Panc1 (cell line): Measurements from ENCODE around the gene PDXDC1. TPM values are rescaled to one million over a fixed set of nuclear protein-coding genes. Genes with fewer than 3 reads are reported as not detected.

ENCODE experiments used
- ATAC-seq: fragments of 200-7000 bp; cut with Tn5 transposase; 2 replicates; pipeline ENCODE4 v1.9.1; 2020; ENCODE audit warnings: mild to moderate bottlenecking, moderate library complexity
- BruUV-seq: library from RNA; stranded (reverse); fragments of 400-500 nt; replicated peaks from 2 replicates; lab custom pipeline; 2021; lab: Mats Ljungman, UMichigan
- CTCF ChIA-PET: fragments of 300-600 bp; sonication (Branson Sonifier 250); formaldehyde crosslinking; loops from one replicate; lab custom pipeline; 2022; ENCODE audit warnings: antibody characterized with exemption; lab: Charles Lee
- POLR2A ChIA-PET: fragments of 300-600 bp; sonication (Branson Sonifier 250); formaldehyde crosslinking; loops from one replicate; lab custom pipeline; 2022; ENCODE audit warnings: antibody characterized with exemption; lab: Charles Lee
- DNase-seq: peaks from one replicate; pipeline ENCODE4 v3.0.0-alpha.2; 2010; ENCODE audit warnings: low read depth, low spot score
- H3K27ac ChIP-seq: 2 replicates; pipeline ENCODE4 v1.5.1; 2011; ENCODE audit warnings: mild to moderate bottlenecking, low read length, inconsistent platforms
- H3K27me3 ChIP-seq: fragments of 200-500 bp; sonication (Bioruptor generic); 2 replicates; pipeline ENCODE4 v1.6.0; 2014; ENCODE audit warnings: low read length, inconsistent platforms; ENCODE audit not compliant: control insufficient read depth, insufficient read depth
- H3K36me3 ChIP-seq: fragments of 200-500 bp; sonication (Bioruptor generic); 2 replicates; pipeline ENCODE4 v1.5.1; 2014; ENCODE audit warnings: inconsistent platforms, mild to moderate bottlenecking, low read length, moderate library complexity; ENCODE audit not compliant: control insufficient read depth, insufficient read depth
- H3K4me1 ChIP-seq: 2 replicates; pipeline ENCODE4 v1.5.1; 2011; ENCODE audit warnings: inconsistent platforms, mild to moderate bottlenecking, low read length, moderate library complexity; ENCODE audit not compliant: control insufficient read depth, insufficient read depth
- H3K4me3 ChIP-seq, 2 experiments: 2 replicates each; pipeline ENCODE4 v1.5.1; 2011 to 2012; ENCODE audit warnings: low read depth in 2 of 2, low read length in 2 of 2, mild to moderate bottlenecking in 2 of 2, inconsistent platforms in 1 of 2, moderate library complexity in 1 of 2
- H3K9me3 ChIP-seq: fragments of 200-500 bp; sonication (Bioruptor generic); 2 replicates; pipeline ENCODE4 v1.5.1; 2014; ENCODE audit warnings: low read depth, mild to moderate bottlenecking, inconsistent platforms, low read length, moderate library complexity; ENCODE audit not compliant: control insufficient read depth, insufficient read depth
- POLR2AphosphoS5 ChIP-seq: IDR thresholded peaks from 2 replicates; pipeline ENCODE4 v1.6.1; 2012; ENCODE audit warnings: mild to moderate bottlenecking, low read depth, low read length, moderate library complexity
- SIN3A ChIP-seq: IDR thresholded peaks from 2 replicates; pipeline ENCODE4 v1.6.1; 2012; ENCODE audit warnings: low read depth, mild to moderate bottlenecking, low read length, moderate library complexity, borderline replicate concordance; ENCODE audit not compliant: insufficient read depth
- TCF7L2 ChIP-seq: IDR thresholded peaks from 2 replicates; pipeline ENCODE4 v1.6.1; 2011; ENCODE audit warnings: mild to moderate bottlenecking, low read depth, low read length, inconsistent platforms
- in situ Hi-C: cut with HindIII; loops from 2 replicates; pipeline ENCODE4 v1.10.0; 2016; ENCODE audit warnings: low sequenced_read_pairs, low pct_unique_long_range_greater_than_20kb
- intact Hi-C: fragments of 100-400 bp; cut with micrococcal nuclease; formaldehyde crosslinking; loops from one replicate; pipeline ENCODE4 v1.10.0; 2022; ENCODE audit not compliant: unreplicated experiment
- total RNA-seq: library from RNA; stranded (reverse); gene quantifications from one replicate; pipeline ENCODE4 v1.2.1, GENCODE V29; 2021; ENCODE audit not compliant: unreplicated experiment
- TF ChIP-seq, protein P1 (sequence below), 2 experiments: IDR thresholded peaks; 2 replicates each; pipeline ENCODE4 v1.6.1; 2011 to 2012; ENCODE audit warnings: low read depth in 2 of 2, control low read depth in 1 of 2, low read length in 1 of 2, mild to moderate bottlenecking in 1 of 2, moderate library complexity in 1 of 2; ENCODE audit not compliant: insufficient read depth in 1 of 2
- TF ChIP-seq, protein P2 (sequence below): fragments of 450-650 bp; IDR thresholded peaks from 2 replicates; pipeline ENCODE4 v1.5.1; 2017; ENCODE audit warnings: mild to moderate bottlenecking

The PDXDC1 gene
- total RNA-seq, 1 experiment from 2014 or later = 103 TPM

- Histone ChIP-seq H3K36me3 (peaks cover 24% of the 10 kb centered on the region), H3K4me3 (no peak overlapping the region), H3K27me3 (no peaks in the 10 kb centered on the region), H3K9me3 (no peaks in the 10 kb centered on the region), H3K27ac (no peak overlapping the region), H3K4me1 (no peaks in the 10 kb centered on the region)
- CTCF ChIA-PET = no interaction called here
- no TSS peak for BruUV-seq
- in situ Hi-C loops (no loop called here), intact Hi-C loops (no loop called here)
- POLR2A ChIA-PET = no interaction called here
- DNase-seq = no peak
- ATAC-seq = no peak
- TF ChIP-seq, protein P1, sequence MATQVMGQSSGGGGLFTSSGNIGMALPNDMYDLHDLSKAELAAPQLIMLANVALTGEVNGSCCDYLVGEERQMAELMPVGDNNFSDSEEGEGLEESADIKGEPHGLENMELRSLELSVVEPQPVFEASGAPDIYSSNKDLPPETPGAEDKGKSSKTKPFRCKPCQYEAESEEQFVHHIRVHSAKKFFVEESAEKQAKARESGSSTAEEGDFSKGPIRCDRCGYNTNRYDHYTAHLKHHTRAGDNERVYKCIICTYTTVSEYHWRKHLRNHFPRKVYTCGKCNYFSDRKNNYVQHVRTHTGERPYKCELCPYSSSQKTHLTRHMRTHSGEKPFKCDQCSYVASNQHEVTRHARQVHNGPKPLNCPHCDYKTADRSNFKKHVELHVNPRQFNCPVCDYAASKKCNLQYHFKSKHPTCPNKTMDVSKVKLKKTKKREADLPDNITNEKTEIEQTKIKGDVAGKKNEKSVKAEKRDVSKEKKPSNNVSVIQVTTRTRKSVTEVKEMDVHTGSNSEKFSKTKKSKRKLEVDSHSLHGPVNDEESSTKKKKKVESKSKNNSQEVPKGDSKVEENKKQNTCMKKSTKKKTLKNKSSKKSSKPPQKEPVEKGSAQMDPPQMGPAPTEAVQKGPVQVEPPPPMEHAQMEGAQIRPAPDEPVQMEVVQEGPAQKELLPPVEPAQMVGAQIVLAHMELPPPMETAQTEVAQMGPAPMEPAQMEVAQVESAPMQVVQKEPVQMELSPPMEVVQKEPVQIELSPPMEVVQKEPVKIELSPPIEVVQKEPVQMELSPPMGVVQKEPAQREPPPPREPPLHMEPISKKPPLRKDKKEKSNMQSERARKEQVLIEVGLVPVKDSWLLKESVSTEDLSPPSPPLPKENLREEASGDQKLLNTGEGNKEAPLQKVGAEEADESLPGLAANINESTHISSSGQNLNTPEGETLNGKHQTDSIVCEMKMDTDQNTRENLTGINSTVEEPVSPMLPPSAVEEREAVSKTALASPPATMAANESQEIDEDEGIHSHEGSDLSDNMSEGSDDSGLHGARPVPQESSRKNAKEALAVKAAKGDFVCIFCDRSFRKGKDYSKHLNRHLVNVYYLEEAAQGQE (IDR thresholded peaks at IDR 0.05; ENCODE audit: insufficient read depth in 1 of 2, low read depth in 2 of 2, low read length in 1 of 2) = no peak
- TF ChIP-seq, protein P2, sequence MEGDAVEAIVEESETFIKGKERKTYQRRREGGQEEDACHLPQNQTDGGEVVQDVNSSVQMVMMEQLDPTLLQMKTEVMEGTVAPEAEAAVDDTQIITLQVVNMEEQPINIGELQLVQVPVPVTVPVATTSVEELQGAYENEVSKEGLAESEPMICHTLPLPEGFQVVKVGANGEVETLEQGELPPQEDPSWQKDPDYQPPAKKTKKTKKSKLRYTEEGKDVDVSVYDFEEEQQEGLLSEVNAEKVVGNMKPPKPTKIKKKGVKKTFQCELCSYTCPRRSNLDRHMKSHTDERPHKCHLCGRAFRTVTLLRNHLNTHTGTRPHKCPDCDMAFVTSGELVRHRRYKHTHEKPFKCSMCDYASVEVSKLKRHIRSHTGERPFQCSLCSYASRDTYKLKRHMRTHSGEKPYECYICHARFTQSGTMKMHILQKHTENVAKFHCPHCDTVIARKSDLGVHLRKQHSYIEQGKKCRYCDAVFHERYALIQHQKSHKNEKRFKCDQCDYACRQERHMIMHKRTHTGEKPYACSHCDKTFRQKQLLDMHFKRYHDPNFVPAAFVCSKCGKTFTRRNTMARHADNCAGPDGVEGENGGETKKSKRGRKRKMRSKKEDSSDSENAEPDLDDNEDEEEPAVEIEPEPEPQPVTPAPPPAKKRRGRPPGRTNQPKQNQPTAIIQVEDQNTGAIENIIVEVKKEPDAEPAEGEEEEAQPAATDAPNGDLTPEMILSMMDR = no peak
- no peak for TF ChIP-seq TCF7L2
- TF ChIP-seq SIN3A = no peak
- TF ChIP-seq POLR2AphosphoS5 = no peak
Observed at GRCh38 chr16:15034266-15035162, 59.7 kb downstream of the PDXDC1 start.

- H3K36me3 ChIP-seq = peaks cover 27% of the 10 kb centered on the region
- H3K27ac ChIP-seq = no peak overlapping the region
- TF ChIP-seq, protein P2 = no peak
- TF ChIP-seq TCF7L2 (no peak), POLR2AphosphoS5 (no peak), SIN3A (no peak)
- TF ChIP-seq, protein P1 (IDR thresholded peaks at IDR 0.05; ENCODE audit: insufficient read depth in 1 of 2, low read depth in 2 of 2, low read length in 1 of 2) = no peak
- H3K4me1 ChIP-seq = no peaks in the 10 kb centered on the region
- H3K27me3 ChIP-seq = no peaks in the 10 kb centered on the region
- no peak overlapping the region for H3K4me3 ChIP-seq
- ATAC-seq = 0 out of 2 replicates have a peak, but pooled peaks have one; percentile 29
- intact Hi-C loops (no loop called here), in situ Hi-C loops (no loop called here)
- no peaks in the 10 kb centered on the region for H3K9me3 ChIP-seq
- BruUV-seq = no TSS peak
- ChIA-PET POLR2A (no interaction called here), CTCF (no interaction called here)
- DNase-seq = no peak
Observed at GRCh38 chr16:15035163-15035729, 60.4 kb downstream of the PDXDC1 start.
